ENCODE measurements around the gene ENPP7. TPM values are rescaled to one million over a fixed set of nuclear protein-coding genes. Genes with fewer than 3 reads are reported as not detected.
"Not testable (repeated sequence)": the region's sequence is repeated elsewhere in the genome, so short reads cannot be mapped to it uniquely, and the experiment has no call there.

ENPP7 gene
- total RNA-seq, 1 donor = not detected

DNA sequence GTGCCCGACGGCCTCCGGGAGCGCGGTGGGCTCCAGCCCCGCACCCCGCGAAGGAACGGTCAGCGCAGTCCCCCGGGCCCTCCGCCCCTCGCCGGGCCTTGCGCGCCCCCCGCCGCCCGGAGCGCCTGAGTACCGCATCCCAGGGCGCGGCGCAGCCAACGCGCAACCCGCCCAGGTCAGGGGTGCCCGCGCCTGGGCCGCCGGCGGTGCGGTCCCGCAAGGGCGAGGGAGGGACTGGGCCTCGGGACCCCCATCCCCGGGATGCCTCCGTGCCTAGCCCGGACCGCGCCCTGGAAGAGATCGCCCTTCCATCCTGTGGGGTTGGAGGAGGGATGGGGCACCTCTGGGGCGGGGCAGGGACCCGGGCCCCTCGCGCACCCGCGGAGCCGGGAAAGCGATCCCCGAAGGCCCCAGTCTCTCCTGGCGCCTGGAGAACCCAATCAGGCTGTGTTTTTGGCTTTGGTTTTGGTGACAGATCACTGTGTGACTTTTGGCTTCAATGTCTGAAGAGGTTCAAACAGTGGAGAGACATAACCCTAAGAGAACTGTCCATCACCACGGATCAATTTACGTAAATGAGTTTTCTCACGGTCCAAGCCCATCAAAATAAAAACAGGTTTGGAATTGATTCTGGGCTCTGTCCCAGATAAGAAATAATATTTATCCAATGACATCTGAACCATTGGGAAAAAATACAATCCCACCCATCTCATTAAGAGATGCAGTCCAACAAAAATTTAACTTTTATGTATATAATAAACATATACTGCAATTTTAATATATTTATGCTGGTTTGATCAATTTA lies 17.8 kb downstream of the ENPP7 start:
- peaks cover 5% of the 10 kb centered on the region for H3K4me1 ChIP-seq (ENCODE audit: insufficient read depth, low read length)
- peaks cover 58% of the 10 kb centered on the region for H3K27me3 ChIP-seq (ENCODE audit: insufficient read depth, low read length)
- H3K9me3 ChIP-seq (ENCODE audit: low read depth, low read length) = no peaks in the 10 kb centered on the region
- no peak overlapping the region for H3K4me3 ChIP-seq (ENCODE audit: low read length)

DNA sequence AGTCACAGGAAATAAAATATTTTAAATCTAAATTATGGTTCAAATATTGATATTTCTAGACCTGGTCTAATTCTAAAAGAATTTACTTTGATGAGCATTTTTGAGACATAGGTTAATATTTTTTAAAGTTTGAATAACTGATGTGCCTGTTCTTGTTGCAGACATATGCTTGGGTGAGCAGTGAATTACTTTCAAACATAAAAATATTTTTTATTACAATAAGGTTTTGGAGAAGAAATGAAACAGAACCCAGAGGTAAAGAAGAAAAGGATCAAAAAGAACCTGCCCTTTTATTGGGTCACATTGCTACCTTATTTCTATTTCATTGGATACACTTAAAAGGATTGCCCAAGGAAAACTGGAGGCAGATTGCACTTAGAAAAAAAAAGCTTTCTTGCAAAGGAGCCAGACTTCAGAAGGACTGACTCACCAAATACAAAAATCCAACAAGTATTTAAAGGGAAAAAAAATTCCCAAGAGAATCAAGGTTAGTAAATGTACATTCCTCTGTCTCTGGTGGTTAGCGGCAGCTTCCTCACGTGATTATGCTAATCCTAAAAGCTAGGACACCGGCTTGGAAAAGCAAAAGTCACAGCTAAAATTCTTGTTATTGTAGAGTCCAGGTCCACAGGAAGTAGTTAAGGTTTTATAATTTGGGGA lies 18.5 kb downstream of the ENPP7 start:
- no peak overlapping the region for H3K4me3 ChIP-seq (ENCODE audit: low read length)
- peaks cover 5% of the 10 kb centered on the region for H3K4me1 ChIP-seq (ENCODE audit: insufficient read depth, low read length)
- no peaks in the 10 kb centered on the region for H3K9me3 ChIP-seq (ENCODE audit: low read depth, low read length)
- H3K27me3 ChIP-seq (ENCODE audit: insufficient read depth, low read length) = peaks cover 59% of the 10 kb centered on the region

DNA sequence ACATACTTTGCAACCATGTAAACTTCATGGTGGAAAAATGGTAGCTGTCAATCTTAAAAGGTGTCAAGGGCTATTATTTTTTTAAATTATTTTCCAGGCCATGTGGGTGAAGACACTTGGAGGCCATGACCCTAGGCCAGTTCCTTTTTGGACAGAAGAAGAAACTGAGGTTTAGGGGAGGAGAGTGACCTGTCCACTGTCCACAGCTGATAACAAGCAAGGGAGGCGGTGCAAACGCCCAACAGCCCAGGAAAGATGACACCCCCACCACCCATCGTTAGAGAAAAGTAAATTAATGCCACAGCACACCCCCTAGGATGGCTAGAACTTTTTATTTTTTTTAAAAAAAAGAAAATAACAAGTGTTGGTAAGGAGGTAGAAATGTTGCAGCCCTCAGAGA lies 19.2 kb downstream of the ENPP7 start:
- H3K9me3 ChIP-seq (ENCODE audit: low read depth, low read length) = no peaks in the 10 kb centered on the region
- H3K4me3 ChIP-seq (ENCODE audit: low read length) = no peak overlapping the region
- H3K4me1 ChIP-seq (ENCODE audit: insufficient read depth, low read length) = peaks cover 5% of the 10 kb centered on the region
- H3K27me3 ChIP-seq (ENCODE audit: insufficient read depth, low read length) = peaks cover 59% of the 10 kb centered on the region

DNA sequence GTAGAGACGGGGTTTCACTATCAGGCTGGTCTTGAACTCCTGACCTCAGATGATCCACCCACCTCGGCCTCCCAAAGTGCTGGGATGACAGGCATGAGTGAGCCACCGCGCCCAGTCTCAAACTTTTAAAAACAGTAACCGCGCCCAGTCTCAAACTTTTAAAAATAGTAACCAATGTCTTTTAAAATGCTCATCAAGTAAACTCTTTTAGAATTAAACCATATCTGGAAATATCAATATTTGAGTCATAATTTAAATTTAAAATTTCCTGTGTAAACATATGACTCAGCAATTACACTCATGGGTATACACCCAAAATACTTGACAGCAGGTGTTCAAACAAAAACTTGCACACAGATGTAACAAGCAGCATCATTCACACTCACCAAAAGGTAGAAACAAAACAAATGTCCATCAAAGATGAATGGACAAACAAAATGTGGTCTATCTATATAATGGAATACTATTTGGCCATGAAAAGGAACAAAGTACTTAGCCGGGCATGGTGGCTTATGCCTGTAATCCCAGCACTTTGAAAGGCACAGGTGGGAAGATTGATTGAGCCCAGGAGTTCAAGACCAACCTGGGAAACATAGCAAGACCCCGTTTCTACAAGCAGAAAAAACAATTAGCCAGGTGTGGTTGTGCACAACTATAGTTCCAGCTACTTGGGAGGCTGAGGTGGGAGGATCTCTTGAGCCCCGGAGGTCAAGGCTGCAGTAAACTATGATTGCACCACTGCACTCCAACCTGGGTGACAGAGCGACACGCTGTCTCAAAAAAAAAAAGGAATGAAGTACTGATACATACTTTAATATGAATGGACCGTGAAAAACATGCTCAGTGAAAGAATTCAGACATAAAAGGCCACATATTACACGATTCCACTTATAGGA lies 20.2 kb downstream of the ENPP7 start:
- H3K4me3 ChIP-seq (ENCODE audit: low read length) = no peak overlapping the region
- no peaks in the 10 kb centered on the region for H3K4me1 ChIP-seq (ENCODE audit: insufficient read depth, low read length)
- H3K9me3 ChIP-seq (ENCODE audit: low read depth, low read length) = no peaks in the 10 kb centered on the region
- H3K27me3 ChIP-seq (ENCODE audit: insufficient read depth, low read length) = peaks cover 59% of the 10 kb centered on the region

DNA sequence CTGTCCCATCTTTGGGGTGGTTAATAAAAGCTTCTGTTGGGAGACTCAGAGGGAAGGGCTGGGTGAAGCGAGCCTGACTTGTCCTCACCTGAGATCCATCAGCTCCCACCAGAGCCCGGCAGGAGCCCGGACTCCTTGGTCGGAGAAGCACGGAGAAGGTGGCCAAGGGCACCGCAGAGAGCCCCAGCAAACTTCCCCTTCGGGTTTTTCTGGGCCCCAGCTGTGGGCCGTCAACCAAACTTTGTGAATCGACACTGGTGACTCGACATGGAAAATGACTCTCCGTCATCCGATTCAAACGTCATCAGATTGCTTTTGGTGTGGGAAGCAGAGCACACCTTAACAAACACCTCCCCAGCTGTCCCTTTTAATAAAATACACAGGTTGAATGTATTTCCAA lies 21.4 kb downstream of the ENPP7 start:
- Histone ChIP-seq H3K9me3 (ENCODE audit: low read depth, low read length) (no peaks in the 10 kb centered on the region), H3K27me3 (ENCODE audit: insufficient read depth, low read length) (peaks cover 49% of the 10 kb centered on the region), H3K4me3 (ENCODE audit: low read length) (no peak overlapping the region), H3K4me1 (ENCODE audit: insufficient read depth, low read length) (no peaks in the 10 kb centered on the region)

DNA sequence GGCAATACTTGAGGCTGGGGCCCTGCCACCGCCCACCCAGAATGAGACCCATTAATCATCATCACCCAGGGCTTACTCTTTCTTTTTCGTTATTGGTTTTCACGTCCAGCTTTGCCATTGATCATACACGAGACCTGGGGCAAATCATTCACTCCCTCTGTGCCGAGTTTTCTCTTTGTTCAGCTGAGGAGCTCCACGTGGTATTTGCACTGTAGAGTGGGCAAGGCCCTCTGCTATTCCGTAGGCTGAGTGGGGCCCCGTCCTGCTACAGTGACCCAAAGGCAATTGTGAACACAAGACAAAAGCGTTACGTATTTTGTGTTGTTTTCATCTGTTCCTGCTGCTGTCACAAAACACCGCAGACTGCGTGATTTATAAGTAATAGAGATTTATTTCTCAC lies 23.6 kb downstream of the ENPP7 start:
- no peaks in the 10 kb centered on the region for H3K9me3 ChIP-seq (ENCODE audit: low read depth, low read length)
- no peaks in the 10 kb centered on the region for H3K4me1 ChIP-seq (ENCODE audit: insufficient read depth, low read length)
- peaks cover 30% of the 10 kb centered on the region for H3K27me3 ChIP-seq (ENCODE audit: insufficient read depth, low read length)
- H3K4me3 ChIP-seq (ENCODE audit: low read length) = no peak overlapping the region

DNA sequence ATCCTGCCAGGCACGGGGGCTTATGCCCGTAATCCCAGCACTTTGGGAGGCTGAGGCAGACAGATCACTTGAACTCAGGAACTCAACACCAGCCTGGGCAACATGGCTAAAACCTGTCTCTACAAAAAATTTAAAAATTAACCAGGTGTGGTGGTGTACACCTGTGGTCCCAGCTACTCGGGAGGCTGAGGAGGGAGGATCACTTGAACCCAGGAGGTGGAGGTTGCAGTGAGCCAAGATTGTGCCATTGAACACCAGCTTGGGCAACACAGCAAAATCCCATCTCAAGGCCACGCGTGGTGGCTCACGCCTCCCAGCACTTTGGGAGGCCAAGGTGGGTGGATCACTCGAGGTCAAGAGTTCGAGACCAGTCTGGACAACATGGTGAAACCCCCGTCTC lies 24.2 kb downstream of the ENPP7 start:
- peaks cover 24% of the 10 kb centered on the region for H3K27me3 ChIP-seq (ENCODE audit: insufficient read depth, low read length)
- H3K9me3 ChIP-seq (ENCODE audit: low read depth, low read length); H3K4me1 ChIP-seq (ENCODE audit: insufficient read depth, low read length); H3K4me3 ChIP-seq (ENCODE audit: low read length): not testable (repeated sequence)

DNA sequence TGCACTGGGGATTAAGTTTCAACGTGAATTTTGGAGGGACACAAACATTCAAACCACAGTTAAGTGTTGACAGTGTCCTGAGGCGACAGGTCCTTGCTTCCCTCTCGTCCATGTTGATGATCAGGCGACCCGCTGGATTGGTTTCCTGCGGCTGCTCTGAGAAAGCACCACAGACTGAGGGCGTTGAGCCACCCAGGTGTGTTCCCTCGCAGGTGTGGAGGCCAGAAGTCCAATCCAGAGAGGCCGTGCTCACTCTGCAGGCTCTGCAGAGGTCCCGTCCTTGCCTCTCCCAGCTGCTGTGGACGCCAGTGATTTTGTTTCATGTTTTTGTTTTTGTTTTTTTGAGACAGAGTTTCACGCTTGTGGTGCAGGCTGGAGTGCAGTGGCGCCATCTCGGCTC lies 24.8 kb downstream of the ENPP7 start:
- Histone ChIP-seq H3K27me3 (ENCODE audit: insufficient read depth, low read length) (peaks cover 18% of the 10 kb centered on the region), H3K4me1 (ENCODE audit: insufficient read depth, low read length) (no peaks in the 10 kb centered on the region), H3K4me3 (ENCODE audit: low read length) (no peak overlapping the region), H3K9me3 (ENCODE audit: low read depth, low read length) (no peaks in the 10 kb centered on the region)

DNA sequence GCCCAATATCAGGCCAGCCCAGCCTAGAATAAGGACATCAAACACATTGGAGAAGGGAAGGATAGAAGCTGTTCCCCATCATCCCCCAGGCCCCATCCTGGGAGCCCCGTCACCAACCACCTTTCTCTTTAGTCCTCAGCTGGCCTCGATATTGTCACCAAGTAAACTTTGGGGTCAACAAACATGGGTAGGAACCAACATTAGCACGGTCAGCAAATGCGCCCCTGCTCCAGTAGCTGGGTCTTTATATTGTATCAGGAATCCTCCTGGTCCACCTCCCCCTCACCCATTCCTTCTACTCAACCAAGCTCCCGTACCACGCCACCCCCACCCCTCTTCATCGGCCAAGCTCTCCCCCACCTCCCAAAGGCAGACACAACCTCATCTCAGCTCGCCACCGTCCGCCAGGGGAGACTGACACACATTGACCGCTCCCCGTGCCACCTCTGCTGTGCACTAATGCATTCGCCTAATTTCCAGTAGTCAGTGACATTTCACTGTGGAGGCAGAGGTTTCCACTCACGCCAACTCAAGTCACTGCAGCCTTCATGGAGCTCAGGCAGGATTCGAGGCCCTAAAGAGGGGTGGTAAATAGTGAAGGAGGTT lies 26.5 kb downstream of the ENPP7 start:
- no peak overlapping the region for H3K4me3 ChIP-seq (ENCODE audit: low read length)
- H3K9me3 ChIP-seq (ENCODE audit: low read depth, low read length) = no peaks in the 10 kb centered on the region
- no peaks in the 10 kb centered on the region for H3K4me1 ChIP-seq (ENCODE audit: insufficient read depth, low read length)
- H3K27me3 ChIP-seq (ENCODE audit: insufficient read depth, low read length) = peaks cover 4% of the 10 kb centered on the region

DNA sequence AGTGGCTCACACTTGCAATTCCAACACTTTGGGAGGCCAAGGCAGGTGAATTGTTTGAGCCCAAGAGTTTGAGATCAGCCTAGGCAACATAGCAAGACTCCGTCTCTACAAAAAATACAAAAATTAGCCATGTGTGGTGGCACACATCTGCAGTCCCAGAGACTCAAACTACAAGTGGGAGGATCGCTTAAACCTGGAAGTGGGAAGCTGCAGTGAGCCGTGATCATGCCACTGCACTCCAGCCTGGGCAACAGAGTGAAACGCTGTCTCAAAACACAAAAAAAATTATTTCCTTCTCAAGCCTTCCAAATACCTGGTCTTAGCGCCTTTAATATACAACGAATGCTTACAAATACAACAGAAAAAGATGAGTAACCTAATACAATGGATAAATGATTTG lies 27.5 kb downstream of the ENPP7 start:
- no peaks in the 10 kb centered on the region for H3K4me1 ChIP-seq (ENCODE audit: insufficient read depth, low read length)
- H3K9me3 ChIP-seq (ENCODE audit: low read depth, low read length) = no peaks in the 10 kb centered on the region
- H3K27me3 ChIP-seq (ENCODE audit: insufficient read depth, low read length) = peaks cover 3% of the 10 kb centered on the region
- no peak overlapping the region for H3K4me3 ChIP-seq (ENCODE audit: low read length)

DNA sequence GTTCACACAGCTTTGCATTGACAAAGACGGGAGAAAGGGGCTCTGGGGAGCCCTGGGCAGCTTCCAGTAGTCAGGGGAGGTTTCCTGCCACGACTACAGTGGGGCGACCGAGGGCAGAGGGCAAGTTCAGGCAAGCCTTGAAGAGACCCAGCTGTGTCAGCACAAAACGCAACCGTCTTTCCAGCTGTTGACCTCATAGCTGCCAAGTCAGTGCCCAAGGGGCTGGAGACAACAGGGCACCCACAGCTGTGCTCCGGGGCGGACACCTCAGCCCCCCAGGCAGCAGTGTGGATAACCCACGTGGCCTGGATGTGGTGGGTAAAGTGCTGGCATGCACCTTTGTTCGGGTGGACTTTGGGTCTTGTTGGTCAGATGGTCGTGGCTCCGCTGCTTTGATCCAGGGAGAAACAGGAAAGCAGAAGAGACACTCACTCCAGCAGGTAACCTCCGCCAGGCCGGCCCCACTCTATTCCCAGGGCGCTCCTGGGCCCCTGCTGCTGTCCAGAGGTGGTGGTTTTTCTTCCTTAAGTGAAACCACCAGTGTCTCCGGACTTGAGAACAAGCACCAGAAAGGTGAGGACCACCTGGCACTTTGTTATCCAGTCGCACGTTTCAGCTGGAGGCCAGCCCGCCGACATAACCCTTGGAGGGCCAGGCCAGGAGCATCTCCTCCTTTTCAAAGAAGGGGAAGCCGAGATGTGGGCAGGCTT lies 29.6 kb downstream of the ENPP7 start:
- Histone ChIP-seq H3K9me3 (ENCODE audit: low read depth, low read length) (no peaks in the 10 kb centered on the region), H3K4me1 (ENCODE audit: insufficient read depth, low read length) (no peaks in the 10 kb centered on the region), H3K27me3 (ENCODE audit: insufficient read depth, low read length) (no peaks in the 10 kb centered on the region), H3K4me3 (ENCODE audit: low read length) (no peak overlapping the region)

DNA sequence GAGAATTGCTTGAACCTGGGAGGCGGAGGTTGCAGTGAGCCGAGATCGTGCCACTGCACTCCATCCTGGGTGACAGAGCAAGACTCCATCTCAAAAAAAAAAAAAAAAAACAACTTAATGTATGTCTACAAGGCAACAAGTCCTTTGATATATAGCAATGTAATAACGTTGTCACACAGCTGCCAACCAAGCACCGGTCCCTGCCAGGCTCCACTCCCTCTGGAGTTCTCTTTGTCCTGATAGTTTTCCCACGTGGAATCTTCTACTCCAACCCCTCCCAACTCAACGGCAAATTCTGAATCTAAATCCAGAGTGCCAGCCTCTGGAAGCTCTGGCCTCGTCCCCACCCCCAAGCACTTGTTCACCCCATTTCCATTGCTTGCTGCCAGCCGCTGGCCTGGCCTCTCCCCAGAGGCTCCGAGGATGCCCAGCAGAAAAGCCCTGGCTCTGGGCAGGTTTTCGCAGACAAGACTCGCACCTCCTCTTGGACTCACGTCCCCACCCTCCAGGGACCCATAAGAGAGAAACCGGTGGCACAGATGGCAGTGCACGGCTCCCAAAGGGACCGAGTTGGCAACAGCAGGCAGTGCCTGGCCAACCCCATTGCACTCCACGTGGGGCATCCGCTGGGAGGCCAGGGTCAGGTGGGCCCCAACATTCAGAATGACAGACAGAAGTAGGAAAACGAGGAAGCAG lies 31.3 kb downstream of the ENPP7 start:
- H3K4me1 ChIP-seq (ENCODE audit: insufficient read depth, low read length) = no peaks in the 10 kb centered on the region
- no peak overlapping the region for H3K4me3 ChIP-seq (ENCODE audit: low read length)
- peaks cover 1% of the 10 kb centered on the region for H3K27me3 ChIP-seq (ENCODE audit: insufficient read depth, low read length)
- no peaks in the 10 kb centered on the region for H3K9me3 ChIP-seq (ENCODE audit: low read depth, low read length)

DNA sequence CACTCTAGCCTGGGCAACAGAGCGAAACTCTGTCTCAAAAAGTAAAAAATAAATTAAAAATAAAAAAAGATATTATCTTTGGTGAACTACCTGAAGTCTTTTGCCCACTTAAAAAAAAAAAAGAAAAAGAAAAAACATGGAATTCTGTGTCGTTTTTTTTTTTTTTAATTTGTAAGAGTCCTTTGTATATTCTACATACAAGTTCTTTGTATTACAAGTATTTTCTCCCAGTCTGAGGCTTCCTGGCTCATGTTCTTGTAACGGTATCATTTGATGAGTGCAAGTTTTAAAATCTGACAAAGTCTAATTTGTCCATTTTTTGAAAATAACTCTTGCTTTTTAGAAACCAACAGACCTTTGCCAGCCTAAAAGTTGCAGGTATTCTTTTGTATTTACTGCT lies 35.0 kb downstream of the ENPP7 start:
- Histone ChIP-seq H3K27me3 (ENCODE audit: insufficient read depth, low read length) (peaks cover 3% of the 10 kb centered on the region), H3K4me1 (ENCODE audit: insufficient read depth, low read length) (no peaks in the 10 kb centered on the region), H3K9me3 (ENCODE audit: low read depth, low read length) (no peaks in the 10 kb centered on the region), H3K4me3 (ENCODE audit: low read length) (no peak overlapping the region)

Measured in mononuclear cell (primary cell).